Stimulated activated CD4-positive, alpha-beta T cell treated with anti-CD3 and anti-CD28 coated beads, Interleukin-4, amount 100 ng/mL, for 24 hours (primary cell): ENCODE data around the gene RXRB.
"Not testable (repeated sequence)": the region's sequence is repeated elsewhere in the genome, so short reads cannot be mapped to it uniquely, and the experiment has no call there.

Experiments used
- DNase-seq: peaks from one replicate; pipeline ENCODE4 v3.0.0-alpha.2; 2020

The RXRB gene

GRCh38 chr6:33160728-33161344, 39.6 kb downstream of the RXRB start:
- DNase-seq: no peak

- DNase-seq: no peak
Measured at GRCh38 chr6:33160096-33160495, 40.4 kb downstream of the RXRB start.

GRCh38 chr6:33156964-33157363, 43.5 kb downstream of the RXRB start:
- no peak for DNase-seq

- DNase-seq: no peak
Measured at GRCh38 chr6:33156561-33156960, 43.9 kb downstream of the RXRB start.

- DNase-seq: no peak
Measured at GRCh38 chr6:33154349-33154748, 46.1 kb downstream of the RXRB start.

GRCh38 chr6:33151050-33151449, 49.4 kb downstream of the RXRB start:
- DNase-seq: no peak

GRCh38 chr6:33150560-33150959, 49.9 kb downstream of the RXRB start:
- DNase-seq: not testable (repeated sequence)

GRCh38 chr6:33147807-33148666, 52.4 kb downstream of the RXRB start:
- DNase-seq: no peak

GRCh38 chr6:33144373-33144772, 56.1 kb downstream of the RXRB start:
- no peak for DNase-seq
